H1 (cell line): ENCODE measurements around the gene HRH2. TPM values are rescaled to one million over a fixed set of nuclear protein-coding genes. Genes with fewer than 3 reads are reported as not detected.

Experiments
- CTCF ChIA-PET: fragments of 300-600 bp; sonication (Branson Sonifier 250); formaldehyde crosslinking; loops from one replicate; lab custom pipeline; 2021; ENCODE audit not compliant: partially characterized antibody; lab: Charles Lee
- POLR2A ChIA-PET: fragments of 300-600 bp; sonication (Branson Sonifier 250); formaldehyde crosslinking; loops from one replicate; lab custom pipeline; 2021; ENCODE audit warnings: inconsistent platforms; ENCODE audit not compliant: partially characterized antibody; lab: Charles Lee
- DNase-seq, 2 experiments: peaks; one replicate each; pipeline versions ENCODE4 v3.0.0 to v3.0.0-alpha.2; 2010 to 2022; ENCODE audit warnings: low spot score in 2 of 2, low read depth in 1 of 2, mixed read lengths in 1 of 2
- FAIRE-seq: peaks from 2 replicates; lab custom pipeline; 2011; peaks lifted over from hg19 to GRCh38; lab: Jason Lieb, UNC
- H2AFZ ChIP-seq: 2 replicates; pipeline ENCODE4 v1.8.1; 2012; ENCODE audit warnings: low read length, inconsistent platforms
- H2AK5ac ChIP-seq: 2 replicates; pipeline ENCODE4 v1.6.1; 2013; ENCODE audit warnings: low read depth, low read length
- H2BK120ac ChIP-seq: replicated peaks from 2 replicates; pipeline ENCODE3; 2013; ENCODE audit warnings: low read depth, low read length, inconsistent platforms
- H2BK12ac ChIP-seq: 2 replicates; pipeline ENCODE4 v1.6.1; 2013; ENCODE audit warnings: low read depth, low read length
- H2BK15ac ChIP-seq: 2 replicates; pipeline ENCODE4 v1.6.1; 2013; ENCODE audit warnings: low read length
- H2BK20ac ChIP-seq: 2 replicates; pipeline ENCODE4 v1.6.1; 2013; ENCODE audit warnings: low read length
- H2BK5ac ChIP-seq: 2 replicates; pipeline ENCODE4 v1.6.1; 2013; ENCODE audit warnings: low read depth, low read length
- H3K14ac ChIP-seq: 2 replicates; pipeline ENCODE4 v1.6.1; 2013; ENCODE audit warnings: inconsistent platforms; ENCODE audit not compliant: insufficient read length
- H3K18ac ChIP-seq: 2 replicates; pipeline ENCODE4 v1.6.1; 2013; ENCODE audit warnings: low read length; ENCODE audit errors: extremely low read depth
- H3K23ac ChIP-seq: 2 replicates; pipeline ENCODE4 v1.6.1; 2013; ENCODE audit warnings: inconsistent platforms; ENCODE audit not compliant: insufficient read length
- H3K23me2 ChIP-seq: 2 replicates; pipeline ENCODE4 v1.6.1; 2013; ENCODE audit warnings: low read depth, low read length
- H3K27ac ChIP-seq: 2 replicates; pipeline ENCODE4 v1.6.1; 2011; ENCODE audit warnings: low read depth, low read length, inconsistent platforms
- H3K27me3 ChIP-seq, 4 experiments: replicated peaks in 1 of 4; 1 replicate in 1 of 4; 2 replicates in 3 of 4; pipeline versions ENCODE4 v1.6.1 to v1.8.1; 2011 to 2013; ENCODE audit warnings: low read length in 3 of 4, mild to moderate bottlenecking in 3 of 4, inconsistent platforms in 2 of 4, mixed read lengths in 2 of 4, moderate library complexity in 1 of 4; ENCODE audit not compliant: control insufficient read depth in 3 of 4, insufficient read depth in 3 of 4; ENCODE audit errors: extremely low read depth in 1 of 4
- H3K36me3 ChIP-seq, 4 experiments: 2 replicates each; pipeline versions ENCODE4 v1.6.1 to v1.8.1; 2011 to 2013; ENCODE audit warnings: mild to moderate bottlenecking in 4 of 4, low read length in 3 of 4, moderate library complexity in 2 of 4, control low read depth in 1 of 4, inconsistent platforms in 1 of 4; ENCODE audit not compliant: insufficient read depth in 4 of 4, control insufficient read depth in 2 of 4
- H3K4ac ChIP-seq: replicated peaks from 2 replicates; pipeline ENCODE3; 2013; ENCODE audit warnings: low read length, low read depth, mixed read lengths, inconsistent platforms; ENCODE audit not compliant: insufficient read length
- H3K4me1 ChIP-seq, 4 experiments: replicated peaks in 1 of 4; 1 replicate in 1 of 4; 2 replicates in 3 of 4; pipeline versions ENCODE4 v1.6.1 to v1.8.1; 2011 to 2013; ENCODE audit warnings: low read length in 3 of 4, inconsistent platforms in 2 of 4, mixed read lengths in 1 of 4; ENCODE audit not compliant: insufficient read depth in 4 of 4, control insufficient read depth in 3 of 4
- H3K4me2 ChIP-seq, 2 experiments: 2 replicates each; pipeline versions ENCODE4 v1.6.1 to v1.8.1; 2011 to 2013; ENCODE audit warnings: low read depth in 2 of 2, low read length in 2 of 2, control low read depth in 1 of 2, inconsistent platforms in 1 of 2, mild to moderate bottlenecking in 1 of 2; ENCODE audit not compliant: insufficient read depth in 1 of 2
- H3K4me3 ChIP-seq, 4 experiments: fragments of 200-600, 300-600 bp in 1 of 4; sonication (generic), shearing (Covaris generic), sonication (Bioruptor Twin) in 1 of 4; 2 replicates each; pipeline versions ENCODE4 v1.5.1 to v1.8.1; 2011 to 2016; ENCODE audit warnings: low read length in 4 of 4, low read depth in 3 of 4, control low read depth in 2 of 4, inconsistent platforms in 2 of 4, mild to moderate bottlenecking in 2 of 4, mixed read lengths in 1 of 4, moderate library complexity in 1 of 4; ENCODE audit not compliant: insufficient read depth in 2 of 4; ENCODE audit errors: extremely low read depth in 1 of 4
- H3K56ac ChIP-seq: replicated peaks from 2 replicates; pipeline ENCODE3; 2013; ENCODE audit warnings: low read depth, mild to moderate bottlenecking, mixed read lengths, low read length, inconsistent platforms; ENCODE audit not compliant: insufficient read length
- H3K79me1 ChIP-seq: 2 replicates; pipeline ENCODE4 v1.6.1; 2013; ENCODE audit warnings: low read depth, low read length, control low read depth
- H3K79me2 ChIP-seq, 2 experiments: 2 replicates each; pipeline versions ENCODE4 v1.6.1 to v1.8.1; 2012 to 2013; ENCODE audit warnings: low read length in 2 of 2, mild to moderate bottlenecking in 2 of 2, inconsistent platforms in 1 of 2; ENCODE audit not compliant: insufficient read depth in 2 of 2, control insufficient read depth in 1 of 2
- H3K9ac ChIP-seq, 4 experiments: replicated peaks in 1 of 4; 1 replicate in 1 of 4; 2 replicates in 3 of 4; pipeline versions ENCODE4 v1.6.1 to v1.8.1; 2011 to 2013; ENCODE audit warnings: low read depth in 3 of 4, low read length in 3 of 4, control low read depth in 2 of 4, mild to moderate bottlenecking in 2 of 4, moderate library complexity in 2 of 4, inconsistent platforms in 1 of 4; ENCODE audit errors: extremely low read depth in 1 of 4
- H3K9me3 ChIP-seq, 2 experiments: 2 replicates each; pipeline versions ENCODE4 v1.6.1 to v1.8.1; 2012 to 2013; ENCODE audit warnings: mild to moderate bottlenecking in 2 of 2, moderate library complexity in 2 of 2, control low read depth in 1 of 2, inconsistent platforms in 1 of 2, low read depth in 1 of 2, low read length in 1 of 2, mixed read lengths in 1 of 2; ENCODE audit not compliant: insufficient read depth in 2 of 2
- H4K20me1 ChIP-seq, 2 experiments: replicated peaks in 1 of 2; 2 replicates each; pipeline versions ENCODE3 to v1.8.1; 2011 to 2013; ENCODE audit warnings: inconsistent platforms in 2 of 2, low read length in 2 of 2, mild to moderate bottlenecking in 1 of 2; ENCODE audit not compliant: insufficient read depth in 2 of 2, control insufficient read depth in 1 of 2
- H4K5ac ChIP-seq: 2 replicates; pipeline ENCODE4 v1.6.1; 2013; ENCODE audit warnings: low read length, low read depth, mixed read lengths, inconsistent platforms; ENCODE audit not compliant: insufficient read length
- H4K8ac ChIP-seq: 2 replicates; pipeline ENCODE4 v1.8.0; 2013; ENCODE audit warnings: mild to moderate bottlenecking, moderate library complexity, low read length, inconsistent platforms; ENCODE audit not compliant: insufficient read depth; ENCODE audit errors: extremely low read depth
- H4K91ac ChIP-seq: replicated peaks from 2 replicates; pipeline ENCODE3; 2013; ENCODE audit warnings: low read length, mixed read lengths, inconsistent platforms; ENCODE audit not compliant: insufficient read length
- ASH2L ChIP-seq: fragments of 200-600, 300-600 bp; sonication (generic); IDR thresholded peaks from one replicate; pipeline ENCODE4 v1.7.1; 2017; ENCODE audit warnings: low read length
- BCL11A ChIP-seq, 2 experiments: IDR thresholded peaks; one replicate each; pipeline ENCODE4 v1.6.1; 2011; ENCODE audit warnings: low read depth in 2 of 2, low read length in 2 of 2, mild to moderate bottlenecking in 2 of 2
- HDAC2 ChIP-seq, 2 experiments: fragments of 300-600 bp in 1 of 2; sonication (generic) in 1 of 2; IDR thresholded peaks; 2 replicates each; pipeline ENCODE4 v1.6.1; 2011 to 2012; ENCODE audit warnings: low read depth in 2 of 2, low read length in 2 of 2, mild to moderate bottlenecking in 2 of 2, moderate library complexity in 2 of 2, borderline replicate concordance in 1 of 2, inconsistent platforms in 1 of 2
- SUZ12 ChIP-seq: fragments of 200-600 bp; sonication (generic); IDR thresholded peaks from 2 replicates; pipeline ENCODE4 v1.6.1; 2012; ENCODE audit warnings: mild to moderate bottlenecking, inconsistent platforms, low read length, moderate library complexity, mixed read lengths
- WGBS, 2 experiments: shearing (Covaris generic) in 1 of 2; methylation state at CpG; one replicate each; pipeline versions ENCODE4 v1.1.6 to v1.1.7; 2013 to 2015; ENCODE audit warnings: low lambda C conversion rate in 2 of 2, mixed read lengths in 2 of 2, inconsistent platforms in 1 of 2, low coverage in 1 of 2, missing lambda C conversion rate in 1 of 2; ENCODE audit not compliant: insufficient replicate concordance in 2 of 2, insufficient coverage in 1 of 2, insufficient read length in 1 of 2; ENCODE audit errors: extremely low coverage in 1 of 2, missing lambda C conversion rate in 1 of 2; 5-methylcytosine and 5-hydroxymethylcytosine counted together
- polyA plus RNA-seq, 7 experiments: library from polyadenylated mRNA; depleted of rRNA in 3 of 7; stranded (reverse) in 5 of 7; unstranded in 2 of 7; fragments of >200 nt in 5 of 7; fragments of 200-250 nt in 2 of 7; gene quantifications; 1 replicate in 5 of 7; 2 replicates in 1 of 7; 4 replicates in 1 of 7; pipeline versions ENCODE4 v1.2.1 to v1.2.3, GENCODE V29; 2011 to 2013; ENCODE audit warnings: missing spikeins in 2 of 7, mixed read lengths in 2 of 7
- total RNA-seq: library from RNA; stranded (reverse); fragmentation: NEBNext Ultra II Directional; extraction: Animal tissue kit (Norgen Biotek cat#: 25700); gene quantifications from 2 replicates; pipeline ENCODE4 v1.2.1, GENCODE V29; 2021

The HRH2 gene
- total and polyA plus RNA-seq, 2 of the 8 experiments (the other 6 are each of a cell fraction or from before 2014, with no cell fraction given) = 7.8 to 8.1 TPM

DNA sequence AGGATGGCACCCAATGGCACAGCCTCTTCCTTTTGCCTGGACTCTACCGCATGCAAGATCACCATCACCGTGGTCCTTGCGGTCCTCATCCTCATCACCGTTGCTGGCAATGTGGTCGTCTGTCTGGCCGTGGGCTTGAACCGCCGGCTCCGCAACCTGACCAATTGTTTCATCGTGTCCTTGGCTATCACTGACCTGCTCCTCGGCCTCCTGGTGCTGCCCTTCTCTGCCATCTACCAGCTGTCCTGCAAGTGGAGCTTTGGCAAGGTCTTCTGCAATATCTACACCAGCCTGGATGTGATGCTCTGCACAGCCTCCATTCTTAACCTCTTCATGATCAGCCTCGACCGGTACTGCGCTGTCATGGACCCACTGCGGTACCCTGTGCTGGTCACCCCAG is 25.4 kb downstream of the HRH2 start:
- Histone ChIP-seq H3K4me3 (no peak overlapping the region), H3K27ac (no peak overlapping the region), H3K4me1 (no peaks in the 10 kb centered on the region; a peak in 1 of 7 replicates), H2AFZ (no peak overlapping the region), H2BK20ac (no peak overlapping the region), H3K23ac (no peak overlapping the region), H3K27me3 (no peaks in the 10 kb centered on the region), H2BK12ac (no peak overlapping the region), H3K4me2 (no peak overlapping the region), H3K14ac (no peak overlapping the region), H3K56ac (no peak overlapping the region), H4K20me1 (peaks cover 0 to 6% of the 10 kb centered on the region in 2 experiments), H2BK5ac (no peak overlapping the region), H2BK120ac (no peak overlapping the region), H3K36me3 (peaks cover 0 to 8% (median 3%) of the 10 kb centered on the region in 4 experiments; a peak in 2 of 8 replicates), H4K91ac (no peak overlapping the region), H3K9ac (no peak overlapping the region), H3K9me3 (no peaks in the 10 kb centered on the region), H2BK15ac (no peak overlapping the region), H4K8ac (no peak overlapping the region), H3K18ac (no peak overlapping the region), H3K79me1 (no peaks in the 10 kb centered on the region), H2AK5ac (no peak overlapping the region), H3K4ac (no peak overlapping the region), H3K23me2 (no peaks in the 10 kb centered on the region), H3K79me2 (no peaks in the 10 kb centered on the region), H4K5ac (no peak overlapping the region)
- DNase-seq (no peak), FAIRE-seq (no peak)
- WGBS, 2 experiments = 94% methylated on average over 15 of the region's 15 CpGs; no CpG with 5 or more reads in 1 of the 2 experiments
- POLR2A ChIA-PET = interaction anchor here (0.9 kb wide), 1 partner anchor 52 kb away, joined by 3 read pairs; no protein-coding TSS in a partner anchor
- CTCF ChIA-PET = interaction anchor here (1.3 to 2.5 kb wide), 3 partner anchors 13 to 35 kb away, joined by 6 to 7 read pairs (median 7); no protein-coding TSS in a partner anchor
- TF ChIP-seq BCL11A (IDR thresholded peaks at IDR 0.05; ENCODE audit: low read depth in 2 of 2, low read length in 2 of 2) = no peak
- TF ChIP-seq HDAC2 (IDR thresholded peaks at IDR 0.05; ENCODE audit: borderline replicate concordance in 1 of 2, low read depth in 2 of 2, low read length in 2 of 2) = no peak
- TF ChIP-seq SUZ12 = no peak
- TF ChIP-seq ASH2L = no peak
